ENCODE data around the gene KLHL22. TPM values are rescaled to one million over a fixed set of nuclear protein-coding genes. Genes with fewer than 3 reads are reported as not detected.

KLHL22 gene
- total and polyA plus RNA-seq, 2 of the 13 experiments (the other 11 are each of a cell fraction or from before 2014, with no cell fraction given), result 10.9 to 14.8 TPM

- TF ChIP-seq ZBTB40 (IDR thresholded peaks at IDR 0.05), result peak; percentile 83
- peak; percentile 52; the same call in 1 of the 2 replicates for TF ChIP-seq ZBTB40 (CRISPR knock-in tag; IDR thresholded peaks at IDR 0.05)
- no peak; the same call in 1 of the 2 replicates for TF ChIP-seq ZNF703 (CRISPR knock-in tag; IDR thresholded peaks at IDR 0.05; ENCODE audit: borderline replicate concordance)
- TF ChIP-seq ZNF605 (CRISPR knock-in tag; IDR thresholded peaks at IDR 0.05), result no peak
- TF ChIP-seq ZKSCAN1 (IDR thresholded peaks at IDR 0.05; ENCODE audit: low read length), result peak; percentile 79
- peak; percentile 83 for TF ChIP-seq CBFB (CRISPR knock-in tag; IDR thresholded peaks at IDR 0.05)
- TF ChIP-seq PLSCR1 (CRISPR knock-in tag; IDR thresholded peaks at IDR 0.05; ENCODE audit: borderline replicate concordance), result 0 out of 2 replicates have a peak, but pooled peaks have one; percentile 54
- TF ChIP-seq NR0B2 (CRISPR knock-in tag; IDR thresholded peaks at IDR 0.05), result peak; percentile 59; the same call in 1 of the 2 replicates
- TF ChIP-seq MTA1 (CRISPR knock-in tag; IDR thresholded peaks at IDR 0.05; ENCODE audit: borderline replicate concordance), result 0 out of 2 replicates have a peak, but pooled peaks have one; percentile 38
- peak; percentile 84; the same call in 1 of the 2 replicates for TF ChIP-seq DNMT1 (CRISPR knock-in tag; IDR thresholded peaks at IDR 0.05)
- TF ChIP-seq FUBP1 (CRISPR knock-in tag; IDR thresholded peaks at IDR 0.05; ENCODE audit: borderline replicate concordance), result no peak
- TF ChIP-seq NR3C1 (CRISPR knock-in tag; IDR thresholded peaks at IDR 0.05), result no peak
- no peak for TF ChIP-seq POLR2AphosphoS2 (IDR thresholded peaks at IDR 0.05; ENCODE audit: low read depth, low read length)
- TF ChIP-seq ZFP36 (IDR thresholded peaks at IDR 0.05; ENCODE audit: borderline replicate concordance, low read depth, low read length, partially characterized antibody), result no peak
- peak; percentile 49; the same call in 1 of the 2 replicates for TF ChIP-seq ZNF784 (CRISPR knock-in tag; IDR thresholded peaks at IDR 0.05; ENCODE audit: borderline replicate concordance)
Observed at GRCh38 chr22:20507253-20508066, 11.9 kb upstream of the KLHL22 start, which contains the start of gene MED15 (continued).

Data from HepG2 (cell line).